AG09309 (cell line): ENCODE data around the gene SLC10A7.

Experiments used
- DNase-seq: peaks from one replicate; pipeline ENCODE4 v3.0.0-alpha.2; 2010; ENCODE audit warnings: low read depth
- H3K4me3 ChIP-seq: 2 replicates; pipeline ENCODE4 v1.5.1; 2011; ENCODE audit warnings: mild to moderate bottlenecking, low read depth, low read length, moderate library complexity; ENCODE audit not compliant: control insufficient read depth
- TF ChIP-seq, protein P1 (sequence below): IDR thresholded peaks from 2 replicates; pipeline ENCODE4 v1.5.1; 2011; ENCODE audit warnings: mild to moderate bottlenecking, low read depth, low read length, inconsistent platforms; ENCODE audit not compliant: insufficient read depth, control insufficient read depth; ENCODE audit errors: missing control alignments

Gene SLC10A7

DNA sequence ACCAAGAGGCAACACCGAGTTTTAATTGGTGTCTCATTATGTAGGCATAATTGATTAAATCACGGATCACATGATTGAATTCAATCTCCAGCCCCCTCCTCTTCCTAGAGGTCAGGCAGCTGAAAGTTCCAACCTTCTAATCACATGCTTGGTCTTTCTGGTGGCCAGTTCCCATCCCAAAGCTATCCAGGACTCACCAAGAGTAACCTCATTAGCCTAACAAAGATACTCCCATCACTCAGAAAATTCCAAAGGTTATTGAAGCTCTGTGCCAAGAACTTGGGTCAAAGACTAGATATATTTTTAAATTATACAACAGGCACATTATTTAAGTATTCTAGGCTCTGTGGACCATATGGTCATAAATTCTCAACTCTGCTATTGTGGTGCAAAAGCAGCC lies 65.1 kb downstream of the SLC10A7 start:
- TF ChIP-seq, protein P1, sequence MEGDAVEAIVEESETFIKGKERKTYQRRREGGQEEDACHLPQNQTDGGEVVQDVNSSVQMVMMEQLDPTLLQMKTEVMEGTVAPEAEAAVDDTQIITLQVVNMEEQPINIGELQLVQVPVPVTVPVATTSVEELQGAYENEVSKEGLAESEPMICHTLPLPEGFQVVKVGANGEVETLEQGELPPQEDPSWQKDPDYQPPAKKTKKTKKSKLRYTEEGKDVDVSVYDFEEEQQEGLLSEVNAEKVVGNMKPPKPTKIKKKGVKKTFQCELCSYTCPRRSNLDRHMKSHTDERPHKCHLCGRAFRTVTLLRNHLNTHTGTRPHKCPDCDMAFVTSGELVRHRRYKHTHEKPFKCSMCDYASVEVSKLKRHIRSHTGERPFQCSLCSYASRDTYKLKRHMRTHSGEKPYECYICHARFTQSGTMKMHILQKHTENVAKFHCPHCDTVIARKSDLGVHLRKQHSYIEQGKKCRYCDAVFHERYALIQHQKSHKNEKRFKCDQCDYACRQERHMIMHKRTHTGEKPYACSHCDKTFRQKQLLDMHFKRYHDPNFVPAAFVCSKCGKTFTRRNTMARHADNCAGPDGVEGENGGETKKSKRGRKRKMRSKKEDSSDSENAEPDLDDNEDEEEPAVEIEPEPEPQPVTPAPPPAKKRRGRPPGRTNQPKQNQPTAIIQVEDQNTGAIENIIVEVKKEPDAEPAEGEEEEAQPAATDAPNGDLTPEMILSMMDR = no peak
- no peak overlapping the region for H3K4me3 ChIP-seq
- no peak for DNase-seq

GRCh38 chr4:146453181-146453807 lies 68.4 kb downstream of the SLC10A7 start:
- no peak for DNase-seq
- no peak overlapping the region for H3K4me3 ChIP-seq
- TF ChIP-seq, protein P1 = no peak

- TF ChIP-seq, protein P1 = no peak
- H3K4me3 ChIP-seq = no peak overlapping the region
- no peak for DNase-seq
Observed at GRCh38 chr4:146450524-146450923, 71.2 kb downstream of the SLC10A7 start.

GRCh38 chr4:146446555-146446954 lies 75.2 kb downstream of the SLC10A7 start:
- TF ChIP-seq, protein P1 = no peak

GRCh38 chr4:146445198-146446150 lies 76.3 kb downstream of the SLC10A7 start:
- DNase-seq = no peak
- no peak overlapping the region for H3K4me3 ChIP-seq
- TF ChIP-seq, protein P1 = no peak

More at GRCh38 chr4:146446555-146446954, 75.2 kb downstream of the SLC10A7 start:
- no peak overlapping the region for H3K4me3 ChIP-seq
- no peak for DNase-seq

DNA sequence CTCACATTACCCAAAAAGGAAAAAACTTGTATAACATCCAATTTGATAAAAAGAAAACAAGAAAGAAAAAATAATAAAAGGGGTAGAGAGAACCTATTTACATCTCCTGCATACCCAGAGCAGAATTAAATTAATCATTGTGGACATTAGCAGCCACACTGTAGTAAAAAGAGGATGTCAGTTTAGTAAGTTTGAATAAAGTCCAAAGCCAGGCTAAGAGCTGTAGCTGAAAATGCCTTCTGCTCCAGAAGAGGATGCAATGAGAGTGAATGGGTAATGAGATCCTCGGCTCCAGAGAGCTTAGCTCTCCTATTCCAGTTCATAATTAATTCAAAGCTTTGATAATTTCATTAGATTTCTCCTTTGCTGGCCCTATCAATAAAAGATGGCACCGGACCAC lies 78.2 kb downstream of the SLC10A7 start:
- TF ChIP-seq, protein P1 = no peak
- DNase-seq = no peak
- H3K4me3 ChIP-seq = no peak overlapping the region
